Right cardiac atrium (tissue), 5 donors: Measurements from ENCODE around the gene BMERB1. TPM values are rescaled to one million over a fixed set of nuclear protein-coding genes. Genes with fewer than 3 reads are reported as not detected.
A peak's percentile ranks its signal among the peaks of the same experiment; 100 is the strongest.

ENCODE experiments used
- ATAC-seq, 2 donors: fragments of 200-7000 bp; cut with Tn5 transposase; one replicate each; pipeline versions ENCODE4 v1.8.0 to v1.9.1; 2020; ENCODE audit warnings: moderate library complexity in 2 of 2, mild to moderate bottlenecking in 1 of 2
- DNase-seq, 3 donors: peaks; one replicate each; pipeline ENCODE4 v3.0.0-alpha.2; 2020
- H3K27ac ChIP-seq: one replicate; pipeline ENCODE4 v1.5.1; 2013; ENCODE audit warnings: mild to moderate bottlenecking, low read length, control low read depth, moderate library complexity
- H3K27me3 ChIP-seq: one replicate; pipeline ENCODE4 v1.6.1; 2013; ENCODE audit not compliant: control insufficient read depth, insufficient read depth
- H3K4me1 ChIP-seq: one replicate; pipeline ENCODE4 v1.6.1; 2013; ENCODE audit warnings: low read length; ENCODE audit not compliant: control insufficient read depth, insufficient read depth
- H3K4me3 ChIP-seq: one replicate; pipeline ENCODE4 v1.5.1; 2013; ENCODE audit warnings: low read length, control low read depth
- H3K9me3 ChIP-seq: one replicate; pipeline ENCODE4 v1.6.1; 2013; ENCODE audit warnings: low read length; ENCODE audit not compliant: control insufficient read depth
- WGBS: extraction: QIAGEN DNeasy Blood & Tissue Kit; methylation state at CpG from one replicate; pipeline ENCODE4 v1.1.7; 2013; 5-methylcytosine and 5-hydroxymethylcytosine counted together
- intact Hi-C, 4 donors: fragments of 100-400 bp; cut with DNase I; formaldehyde crosslinking; loops; one replicate each; pipeline versions ENCODE4 v1.11.0 to v1.14.0; 2022 to 2023
- polyA plus RNA-seq: library from polyadenylated mRNA; stranded (reverse); fragments of 200-250 nt; gene quantifications from one replicate; pipeline ENCODE4 v1.2.3, GENCODE V29; 2013
- total RNA-seq, 4 donors: library from RNA; stranded (reverse); fragmentation: NEBNext Ultra II Directional; extraction: Animal tissue kit (Norgen Biotek cat#: 25700); gene quantifications; one replicate each; pipeline ENCODE4 v1.2.1, GENCODE V29; 2021
- donor health status: healthy with polysubstance abuse.
- donor health status: DM: no; HTN: yes; CAD: no.
- donor health status: DM: no; HTN: no; CAD: no.
- donor health status: DM: no; HTN: yes; CAD: no; lungs with severe emphysema.
- donor health status: DM: yes; HTN: yes; CAD: no.

Gene BMERB1
- total and polyA plus RNA-seq, 5 donors, result 36.9 to 74.7 (median 59.0) TPM

GRCh38 chr16:15575293-15576049 is 141.1 kb downstream of the BMERB1 start:
- no peaks in the 10 kb centered on the region for H3K27me3 ChIP-seq
- intact Hi-C loops, result no loop called here
- no peaks in the 10 kb centered on the region for H3K4me1 ChIP-seq
- no peak for DNase-seq
- no peaks in the 10 kb centered on the region for H3K9me3 ChIP-seq
- H3K27ac ChIP-seq, result no peak overlapping the region
- no peak overlapping the region for H3K4me3 ChIP-seq
- 95% methylated on average over 4 of the region's 4 CpGs for WGBS
- no peak for ATAC-seq

DNA sequence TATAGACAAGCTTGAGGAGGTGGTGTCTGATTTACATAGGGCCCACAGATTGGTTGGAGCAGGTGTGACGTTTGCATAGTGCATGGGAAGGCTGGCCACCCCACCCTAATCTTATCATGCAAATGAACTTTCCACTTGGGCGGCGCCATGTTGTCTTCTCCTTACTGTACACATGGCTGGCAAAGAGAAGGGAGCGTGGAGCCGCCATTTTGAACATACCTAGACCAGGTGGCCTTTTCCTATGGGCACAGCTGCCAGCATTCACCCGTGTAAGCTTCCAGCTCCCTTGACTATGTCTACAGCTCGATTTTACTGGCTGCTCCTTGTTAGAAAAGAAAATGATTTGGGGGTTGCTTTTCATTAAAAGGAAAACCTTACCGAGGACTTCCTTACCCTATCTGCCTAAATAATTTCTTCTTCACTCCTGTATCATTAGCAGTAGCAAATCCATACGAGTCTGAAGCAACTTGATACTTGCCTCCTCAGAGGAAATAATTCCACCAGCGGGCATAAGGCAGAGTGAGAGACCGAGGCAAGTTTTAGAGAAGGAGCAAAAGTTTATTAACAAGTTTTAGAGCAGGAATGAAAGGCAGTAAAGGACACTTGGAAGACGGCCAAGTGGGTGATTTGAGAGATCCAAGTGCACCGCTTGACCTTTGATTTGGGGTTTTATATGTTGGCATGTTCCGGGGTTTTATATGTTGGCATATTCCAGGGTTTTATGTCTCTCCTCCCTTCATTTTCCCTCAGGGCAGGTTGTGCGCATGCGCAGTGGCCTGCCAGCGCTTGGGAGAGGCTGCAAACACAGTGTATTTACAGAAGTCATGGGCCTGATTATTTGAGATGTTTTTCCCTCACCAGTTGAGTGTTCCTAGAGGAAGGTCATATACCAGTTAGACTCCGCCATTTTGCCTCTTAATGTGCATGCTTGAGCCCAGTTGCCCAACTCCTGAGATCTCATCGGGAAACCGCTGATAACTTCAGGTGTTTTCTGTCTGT is 142.9 kb downstream of the BMERB1 start:
- ATAC-seq, result peak in 1 of 2 donors; percentile 27
- Histone ChIP-seq H3K27me3 (no peaks in the 10 kb centered on the region), H3K4me3 (no peak overlapping the region), H3K9me3 (no peaks in the 10 kb centered on the region), H3K27ac (no peak overlapping the region), H3K4me1 (peaks cover 7% of the 10 kb centered on the region)
- 95% methylated on average over 20 of the region's 20 CpGs for WGBS
- intact Hi-C loops, result no loop called here
- DNase-seq, result no peak

DNA sequence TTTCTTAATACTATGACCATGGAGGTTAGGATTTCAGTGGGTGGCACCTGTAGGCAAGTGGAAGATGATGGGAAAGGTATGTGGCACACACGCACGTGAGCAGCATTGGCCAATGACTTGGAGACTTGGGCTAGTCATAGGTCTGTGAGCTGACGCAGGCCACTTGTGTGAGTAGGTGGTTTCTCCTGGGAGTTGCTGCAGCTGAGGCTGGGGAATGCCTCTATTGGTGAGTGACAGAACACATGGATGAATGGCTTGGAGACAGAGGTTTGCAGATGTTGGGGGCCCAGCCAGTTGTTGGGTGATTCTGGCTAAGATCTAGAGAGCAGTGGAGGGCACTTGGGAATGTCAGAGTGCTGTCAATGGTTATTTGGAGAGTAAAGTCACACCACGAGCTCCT is 144.4 kb downstream of the BMERB1 start:
- 92% methylated on average over 4 of the region's 4 CpGs for WGBS
- ATAC-seq, result no peak
- H3K4me1 ChIP-seq, result peaks cover 7% of the 10 kb centered on the region

DNA sequence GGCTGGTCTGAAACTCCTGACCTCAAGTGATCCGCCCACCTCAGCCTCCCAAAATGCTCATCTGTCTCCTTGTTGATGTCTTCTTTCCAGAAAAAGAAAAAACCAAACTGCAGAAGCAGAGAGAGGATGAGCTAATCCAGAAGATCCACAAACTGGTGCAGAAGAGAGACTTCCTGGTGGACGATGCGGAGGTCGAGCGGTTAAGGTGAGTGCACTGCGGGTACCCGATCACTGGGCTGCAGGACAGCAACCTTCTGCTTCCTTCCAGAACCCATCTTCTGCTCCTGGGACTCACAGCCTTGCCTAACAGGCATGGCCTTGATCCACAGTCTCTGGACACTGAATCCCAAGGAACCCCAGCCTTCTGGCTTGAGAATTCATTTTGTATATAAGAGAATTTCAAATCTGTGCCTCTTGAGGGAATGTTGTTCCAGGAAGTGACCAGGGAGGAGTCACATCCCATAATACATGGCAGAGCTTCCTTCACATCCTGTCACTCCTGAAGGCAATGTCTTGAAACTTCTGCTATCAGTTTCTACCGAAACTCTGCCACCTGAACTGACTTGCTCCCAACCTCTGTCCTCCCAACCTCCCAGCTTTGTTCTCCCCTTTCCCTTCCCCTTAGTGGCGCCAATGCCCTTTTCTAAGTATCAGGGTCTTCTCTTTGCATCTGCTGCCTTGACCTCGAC is 146.9 kb downstream of the BMERB1 start:
- Histone ChIP-seq H3K9me3 (no peaks in the 10 kb centered on the region), H3K4me1 (peaks cover 7% of the 10 kb centered on the region), H3K27ac (peak overlapping the region; percentile 74), H3K4me3 (no peak overlapping the region), H3K27me3 (no peaks in the 10 kb centered on the region)
- ATAC-seq, result peak in 1 of 2 donors; percentile 43
- intact Hi-C loops, result no loop called here
- 82% methylated on average over 10 of the region's 10 CpGs for WGBS
- no peak for DNase-seq

More for the DNA sequence above, 144.4 kb downstream of the BMERB1 start:
- no peaks in the 10 kb centered on the region for H3K9me3 ChIP-seq
- no peaks in the 10 kb centered on the region for H3K27me3 ChIP-seq
- intact Hi-C loops, result no loop called here
- no peak overlapping the region for H3K4me3 ChIP-seq
- H3K27ac ChIP-seq, result no peak overlapping the region
- DNase-seq, result no peak

GRCh38 chr16:15583526-15583925 is 149.1 kb downstream of the BMERB1 start:
- Histone ChIP-seq H3K27me3 (no peaks in the 10 kb centered on the region), H3K9me3 (no peaks in the 10 kb centered on the region), H3K27ac (no peak overlapping the region), H3K4me1 (peaks cover 7% of the 10 kb centered on the region), H3K4me3 (no peak overlapping the region)
- no peak for ATAC-seq
- no peak for DNase-seq
- intact Hi-C loops, result no loop called here
- 98% methylated on average over 4 of the region's 4 CpGs for WGBS

GRCh38 chr16:15585956-15586355 is 151.6 kb downstream of the BMERB1 start:
- ATAC-seq (no peak), DNase-seq (no peak)
- no peaks in the 10 kb centered on the region for H3K9me3 ChIP-seq
- no peak overlapping the region for H3K4me3 ChIP-seq
- no peaks in the 10 kb centered on the region for H3K27me3 ChIP-seq
- intact Hi-C loops, result no loop called here
- peaks cover 7% of the 10 kb centered on the region for H3K4me1 ChIP-seq
- no peak overlapping the region for H3K27ac ChIP-seq
- 84% methylated on average over 1 of the region's 1 CpG for WGBS

GRCh38 chr16:15586716-15587115 is 152.3 kb downstream of the BMERB1 start:
- intact Hi-C loops, result no loop called here
- H3K27ac ChIP-seq, result no peak overlapping the region
- H3K9me3 ChIP-seq, result no peaks in the 10 kb centered on the region
- no peaks in the 10 kb centered on the region for H3K27me3 ChIP-seq
- DNase-seq (no peak), ATAC-seq (no peak)
- no peak overlapping the region for H3K4me3 ChIP-seq
- WGBS, result 98% methylated on average over 12 of the region's 12 CpGs
- peaks cover under 1% of the 10 kb centered on the region for H3K4me1 ChIP-seq

GRCh38 chr16:15587152-15587825 is 152.9 kb downstream of the BMERB1 start:
- DNase-seq, result no peak
- Histone ChIP-seq H3K27me3 (no peaks in the 10 kb centered on the region), H3K27ac (no peak overlapping the region), H3K9me3 (no peaks in the 10 kb centered on the region), H3K4me1 (no peaks in the 10 kb centered on the region), H3K4me3 (no peak overlapping the region)
- intact Hi-C loops, result no loop called here
- WGBS, result 96% methylated on average over 17 of the region's 17 CpGs
- no peak for ATAC-seq

- Histone ChIP-seq H3K27me3 (no peaks in the 10 kb centered on the region), H3K4me1 (no peaks in the 10 kb centered on the region), H3K4me3 (no peak overlapping the region), H3K27ac (no peak overlapping the region), H3K9me3 (no peaks in the 10 kb centered on the region)
- 79% methylated on average over 9 of the region's 9 CpGs for WGBS
- ATAC-seq, result no peak
- DNase-seq, result no peak
- intact Hi-C loops, result no loop called here
Measured at GRCh38 chr16:15592324-15592723, 157.9 kb downstream of the BMERB1 start.

DNA sequence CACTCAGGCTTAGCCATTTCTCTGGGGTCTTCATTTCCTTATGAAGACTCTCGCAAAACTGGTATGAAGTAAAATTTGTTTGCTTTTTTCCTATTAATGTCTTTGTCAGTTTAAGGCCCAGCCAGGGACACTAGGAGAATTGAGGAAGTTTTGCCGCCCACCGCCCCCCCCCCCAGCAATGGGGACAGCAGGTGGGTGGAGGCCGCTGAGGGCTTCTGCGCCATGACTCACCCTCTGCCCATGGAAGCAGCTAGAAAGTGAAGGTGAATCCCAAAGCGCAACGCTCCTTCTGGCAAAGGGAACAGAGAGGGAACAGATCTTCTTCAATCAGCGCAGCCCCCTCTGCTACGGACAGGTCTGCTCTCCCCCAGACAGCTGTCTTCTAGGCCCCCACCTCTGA is 158.8 kb downstream of the BMERB1 start:
- no peak overlapping the region for H3K4me3 ChIP-seq
- H3K27ac ChIP-seq, result no peak overlapping the region
- H3K27me3 ChIP-seq, result no peaks in the 10 kb centered on the region
- no peaks in the 10 kb centered on the region for H3K4me1 ChIP-seq
- intact Hi-C loops, result no loop called here
- ATAC-seq (no peak), DNase-seq (peak in 2 of 3 donors; percentile 48 to 68)
- H3K9me3 ChIP-seq, result no peaks in the 10 kb centered on the region
- WGBS, result 91% methylated on average over 9 of the region's 9 CpGs
